GM12865 (cell line): Measurements from ENCODE around the gene PHYHIPL.
A peak's percentile ranks its signal among the peaks of the same experiment; 100 is the strongest.

ENCODE experiments used
- DNase-seq: peaks from one replicate; pipeline ENCODE4 v3.0.0; 2010; ENCODE audit warnings: low read depth
- H3K4me3 ChIP-seq: 2 replicates; pipeline ENCODE4 v1.5.1; 2011; ENCODE audit warnings: mild to moderate bottlenecking, low read depth, low read length, control low read depth
- TF ChIP-seq, protein P1 (sequence below): IDR thresholded peaks from 2 replicates; pipeline ENCODE4 v1.5.1; 2011; ENCODE audit warnings: low read length, control low read depth, low read depth, inconsistent platforms; ENCODE audit not compliant: insufficient read depth; ENCODE audit errors: missing control alignments

Gene PHYHIPL

DNA sequence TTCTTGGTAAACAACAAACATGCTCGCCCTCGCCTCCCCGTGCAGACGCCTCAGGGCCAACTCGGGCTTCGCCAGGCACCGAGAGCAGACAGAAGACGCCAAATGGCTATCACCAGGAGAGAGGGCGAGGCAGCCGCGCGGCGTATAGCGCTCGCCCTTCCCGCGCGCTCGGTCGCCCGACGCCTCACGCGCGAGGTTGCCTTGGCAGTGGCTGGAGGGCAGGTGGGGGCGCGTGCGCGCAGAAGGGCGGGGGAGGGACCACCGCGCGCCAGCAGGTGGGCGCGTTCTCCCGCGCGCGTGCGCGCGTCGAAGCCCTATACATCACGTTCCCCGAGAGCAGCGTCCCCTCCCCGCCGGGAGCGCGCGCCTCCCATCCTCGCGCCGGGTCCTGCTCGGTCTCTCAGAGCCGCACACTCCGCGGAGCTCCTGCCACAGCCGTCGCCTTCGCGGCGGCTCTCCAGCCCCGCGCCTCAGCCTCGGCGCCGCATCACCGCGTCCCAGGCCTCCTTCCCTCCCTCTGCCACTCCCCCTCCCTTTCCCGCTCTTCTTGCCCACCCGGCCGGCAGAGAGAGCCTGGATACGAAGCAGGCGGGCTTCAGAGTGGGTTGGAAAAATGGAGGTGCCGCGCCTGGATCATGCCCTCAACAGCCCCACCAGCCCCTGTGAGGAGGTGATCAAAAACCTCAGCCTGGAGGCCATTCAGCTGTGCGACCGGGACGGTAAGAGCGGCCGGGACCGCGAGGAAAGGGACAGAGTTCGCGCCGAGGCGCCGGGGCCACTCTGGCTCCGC, at the start of gene PHYHIPL:
Gene PHYHIPL, plus strand, starts transcription at position 403 of the 790 bp plus-strand sequence. Its CDS starts 211 bp downstream, at position 614.
- TF ChIP-seq, protein P1, sequence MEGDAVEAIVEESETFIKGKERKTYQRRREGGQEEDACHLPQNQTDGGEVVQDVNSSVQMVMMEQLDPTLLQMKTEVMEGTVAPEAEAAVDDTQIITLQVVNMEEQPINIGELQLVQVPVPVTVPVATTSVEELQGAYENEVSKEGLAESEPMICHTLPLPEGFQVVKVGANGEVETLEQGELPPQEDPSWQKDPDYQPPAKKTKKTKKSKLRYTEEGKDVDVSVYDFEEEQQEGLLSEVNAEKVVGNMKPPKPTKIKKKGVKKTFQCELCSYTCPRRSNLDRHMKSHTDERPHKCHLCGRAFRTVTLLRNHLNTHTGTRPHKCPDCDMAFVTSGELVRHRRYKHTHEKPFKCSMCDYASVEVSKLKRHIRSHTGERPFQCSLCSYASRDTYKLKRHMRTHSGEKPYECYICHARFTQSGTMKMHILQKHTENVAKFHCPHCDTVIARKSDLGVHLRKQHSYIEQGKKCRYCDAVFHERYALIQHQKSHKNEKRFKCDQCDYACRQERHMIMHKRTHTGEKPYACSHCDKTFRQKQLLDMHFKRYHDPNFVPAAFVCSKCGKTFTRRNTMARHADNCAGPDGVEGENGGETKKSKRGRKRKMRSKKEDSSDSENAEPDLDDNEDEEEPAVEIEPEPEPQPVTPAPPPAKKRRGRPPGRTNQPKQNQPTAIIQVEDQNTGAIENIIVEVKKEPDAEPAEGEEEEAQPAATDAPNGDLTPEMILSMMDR: no peak
- DNase-seq: peak; percentile 64
- H3K4me3 ChIP-seq: peak within 1 kb of the TSS; percentile 65

DNA sequence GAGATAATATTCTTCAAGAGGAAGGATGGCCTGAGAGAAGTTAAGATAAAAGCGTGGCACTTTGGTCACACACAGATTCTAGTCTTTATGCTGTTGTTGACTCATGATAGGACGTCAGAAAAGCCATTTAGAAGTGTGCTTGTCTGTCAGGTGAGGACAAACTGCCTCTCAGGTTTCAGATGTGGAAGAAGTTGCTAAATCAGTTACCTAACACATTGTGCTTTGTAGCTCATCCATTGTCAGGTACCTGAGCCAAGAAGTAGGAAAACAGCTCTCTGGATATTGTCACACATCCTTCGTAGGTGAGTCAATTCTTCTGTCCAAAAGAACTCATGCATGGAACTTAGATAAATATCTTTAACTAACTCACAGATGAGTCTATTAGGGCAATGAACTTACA, 49.5 kb upstream of the PHYHIPL start:
- no peak for DNase-seq
- TF ChIP-seq, protein P1: no peak
- H3K4me3 ChIP-seq: no peak overlapping the region

DNA sequence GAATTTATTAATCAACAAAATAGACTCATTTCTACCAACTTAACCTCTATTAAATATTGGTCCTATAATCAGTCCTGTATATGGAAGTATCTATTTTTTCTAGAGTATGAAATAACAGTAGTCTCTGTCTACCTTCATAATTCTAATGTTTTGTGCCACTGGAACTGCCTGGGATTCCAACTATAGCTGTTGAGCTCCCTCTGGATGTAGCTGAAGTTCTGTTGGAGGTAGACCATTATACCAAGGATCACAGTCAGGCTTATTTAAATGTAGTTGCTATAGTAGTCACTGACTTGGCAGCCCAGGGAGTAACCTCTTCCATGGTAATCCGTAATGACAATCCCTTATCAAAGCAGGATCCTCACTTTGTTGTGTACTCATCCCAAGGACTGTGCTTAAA, 48.5 kb upstream of the PHYHIPL start:
- DNase-seq: no peak
- no peak overlapping the region for H3K4me3 ChIP-seq

DNA sequence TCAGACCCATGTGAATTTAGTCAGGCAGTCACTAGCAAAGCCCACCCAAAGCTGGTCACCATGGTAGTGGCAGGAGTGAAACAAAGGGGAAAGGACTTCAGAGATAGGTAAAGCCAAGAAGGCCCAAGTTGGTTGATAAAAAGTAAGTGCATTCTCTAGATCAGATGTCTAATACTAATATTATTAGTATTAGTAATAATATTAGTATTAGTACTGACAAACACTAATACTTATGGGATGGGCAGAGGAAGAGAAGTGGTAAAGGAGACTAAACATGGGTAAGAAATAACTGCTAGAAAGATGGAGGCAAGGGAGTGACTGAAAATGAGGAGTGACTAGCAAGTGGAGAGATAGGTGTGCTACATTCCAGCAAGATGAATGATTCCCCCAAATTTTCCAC, 46.6 kb upstream of the PHYHIPL start:
- TF ChIP-seq, protein P1: no peak
- no peak overlapping the region for H3K4me3 ChIP-seq
- DNase-seq: no peak

More for the DNA sequence above, 48.5 kb upstream of the PHYHIPL start:
- TF ChIP-seq, protein P1: no peak

DNA sequence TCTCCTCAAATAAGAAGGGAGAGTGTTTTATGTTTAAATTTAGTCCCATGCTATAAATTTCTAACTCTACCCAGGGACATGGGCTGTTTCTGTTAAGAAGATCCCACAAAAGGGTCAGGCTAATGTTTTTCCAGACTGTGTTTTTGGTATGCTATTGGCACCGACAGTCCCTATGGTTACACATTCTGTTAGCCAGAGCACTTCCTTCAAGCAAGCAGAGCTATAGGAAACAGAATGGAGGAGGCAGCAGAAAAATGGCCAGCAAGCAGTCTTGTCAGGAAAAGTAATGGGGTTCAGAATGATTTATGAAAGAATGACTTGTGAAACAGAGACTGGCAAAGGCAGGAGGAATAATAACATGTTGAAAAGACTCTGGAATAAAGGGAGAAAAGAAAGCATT, 44.8 kb upstream of the PHYHIPL start:
- TF ChIP-seq, protein P1: no peak
- no peak overlapping the region for H3K4me3 ChIP-seq
- DNase-seq: no peak

DNA sequence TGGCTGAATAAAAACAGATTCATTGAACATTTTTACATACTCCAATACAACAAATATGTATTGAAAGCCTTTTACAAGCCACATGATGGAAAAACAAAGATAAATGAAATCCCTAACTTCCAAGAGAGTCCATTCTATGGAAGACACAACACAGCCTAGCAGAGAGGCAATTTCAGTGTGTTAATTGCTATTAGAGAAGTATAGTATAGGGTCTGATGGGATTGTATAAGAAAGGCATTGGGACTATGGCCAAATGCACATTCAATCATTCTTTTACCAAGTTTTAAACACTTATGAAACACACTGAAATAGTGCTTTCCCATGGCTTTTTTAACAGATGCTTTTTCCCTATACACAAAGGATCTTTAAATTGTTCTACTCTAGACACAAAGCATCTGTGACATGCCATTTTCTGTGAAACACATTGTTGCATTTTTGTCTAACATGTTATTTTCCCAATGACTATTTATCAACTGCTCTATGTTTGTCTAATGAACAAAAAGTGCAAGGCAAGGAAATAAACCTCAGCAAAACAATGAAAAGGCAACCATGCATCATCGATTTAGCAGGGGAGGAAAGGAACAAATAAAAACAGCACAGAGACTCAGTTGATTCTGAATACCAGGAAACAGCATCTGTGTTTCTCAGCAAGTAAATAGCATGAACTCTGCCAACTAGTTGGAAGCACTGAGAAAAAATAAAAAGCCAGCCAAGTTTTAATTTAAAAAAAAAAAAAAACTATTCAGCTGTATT, 42.4 kb upstream of the PHYHIPL start:
- no peak overlapping the region for H3K4me3 ChIP-seq
- DNase-seq: no peak
- TF ChIP-seq, protein P1: no peak

DNA sequence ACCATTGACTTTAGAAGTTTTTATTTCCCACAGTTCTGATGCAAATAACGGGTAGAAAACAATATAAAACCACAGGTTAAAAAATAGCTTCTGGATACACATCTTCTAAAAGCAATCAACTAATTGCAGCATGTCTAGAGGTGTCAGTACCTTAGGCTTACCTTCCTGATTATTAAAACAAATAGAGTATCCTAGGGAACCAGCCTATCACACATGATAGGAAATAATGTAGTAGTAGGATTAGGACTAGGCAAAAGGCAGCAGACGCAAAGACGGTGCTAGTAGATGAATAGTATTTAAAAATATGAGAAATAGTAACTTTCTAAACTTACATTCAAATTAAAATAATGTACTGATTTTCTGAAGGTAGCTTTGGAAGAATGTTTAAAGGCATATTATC, 41.7 kb upstream of the PHYHIPL start:
- no peak for DNase-seq
- no peak overlapping the region for H3K4me3 ChIP-seq
- TF ChIP-seq, protein P1: no peak
